GM21786 (cell line): ENCODE data around the gene MRO.
A peak's percentile ranks its signal among the peaks of the same experiment; 100 is the strongest.
"Not testable (repeated sequence)": the region's sequence is repeated elsewhere in the genome, so short reads cannot be mapped to it uniquely, and the experiment has no call there.

Experiments used
- ATAC-seq: cut with Tn5 transposase; IDR thresholded peaks from one replicate; pipeline ENCODE4 v1.9.1; 2021; ENCODE audit not compliant: unreplicated experiment

The MRO gene

DNA sequence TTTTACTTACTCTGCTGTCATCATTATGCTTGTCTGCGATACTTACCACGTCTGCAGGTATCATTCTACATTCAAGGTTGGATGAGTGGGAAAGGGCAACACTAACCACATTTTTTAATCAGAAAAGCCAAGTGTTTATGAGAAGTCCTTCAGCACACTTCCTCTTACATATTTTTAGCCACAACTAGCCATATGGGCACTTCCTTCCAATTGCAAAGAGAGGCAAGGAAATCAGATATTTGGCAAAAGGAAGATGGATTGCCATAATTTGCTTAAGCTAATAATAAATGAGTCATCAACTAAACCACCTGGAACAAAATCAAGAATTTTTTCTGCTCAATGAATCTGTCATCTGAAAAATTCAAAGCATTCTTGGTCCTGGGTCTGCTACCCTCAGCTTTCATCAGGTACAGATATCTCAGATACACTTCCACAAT is 16.7 kb upstream of the MRO start:
- no peak for ATAC-seq

- not testable (repeated sequence) for ATAC-seq
These were observed 13.7 kb upstream of the MRO start for GRCh38 chr18:50833496-50833895.

GRCh38 chr18:50832754-50833153 is 12.9 kb upstream of the MRO start:
- ATAC-seq = peak; percentile 72

DNA sequence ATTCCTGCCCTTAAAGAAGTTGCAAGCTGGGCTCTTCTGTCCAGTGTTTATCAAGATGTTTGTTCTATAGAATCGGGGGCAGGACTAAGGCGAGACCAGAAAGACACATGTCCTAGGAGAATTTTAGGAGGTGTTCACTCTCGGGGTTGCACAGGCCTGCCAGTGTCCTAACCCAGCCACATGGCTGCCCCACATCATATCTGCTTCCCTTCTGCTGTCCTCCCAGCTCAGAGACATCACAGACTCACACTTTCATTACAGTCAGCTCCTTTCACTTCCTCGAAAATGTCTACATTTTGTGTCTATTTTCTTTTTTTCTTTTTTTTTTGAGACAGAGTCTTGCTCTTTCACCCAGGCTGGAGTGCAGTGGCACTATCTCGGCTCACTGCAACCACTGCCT is 10.7 kb upstream of the MRO start:
- peak; percentile 60 for ATAC-seq

GRCh38 chr18:50829644-50830043 is 9.8 kb upstream of the MRO start:
- ATAC-seq = no peak

- ATAC-seq = no peak
These were observed 6.2 kb upstream of the MRO start for GRCh38 chr18:50826027-50826426.

GRCh38 chr18:50825621-50826020 is 5.8 kb upstream of the MRO start:
- ATAC-seq = no peak

GRCh38 chr18:50822756-50823155 is 2.9 kb upstream of the MRO start:
- ATAC-seq = no peak

GRCh38 chr18:50820901-50821520 is 1.2 kb upstream of the MRO start:
- ATAC-seq = no peak

- no peak for ATAC-seq
These were observed 639 bp downstream of the MRO start for GRCh38 chr18:50819027-50819727.

- ATAC-seq = peak; percentile 53
These were observed 3.2 kb downstream of the MRO start for GRCh38 chr18:50816419-50817166.

GRCh38 chr18:50814395-50814794 is 5.4 kb downstream of the MRO start:
- no peak for ATAC-seq

DNA sequence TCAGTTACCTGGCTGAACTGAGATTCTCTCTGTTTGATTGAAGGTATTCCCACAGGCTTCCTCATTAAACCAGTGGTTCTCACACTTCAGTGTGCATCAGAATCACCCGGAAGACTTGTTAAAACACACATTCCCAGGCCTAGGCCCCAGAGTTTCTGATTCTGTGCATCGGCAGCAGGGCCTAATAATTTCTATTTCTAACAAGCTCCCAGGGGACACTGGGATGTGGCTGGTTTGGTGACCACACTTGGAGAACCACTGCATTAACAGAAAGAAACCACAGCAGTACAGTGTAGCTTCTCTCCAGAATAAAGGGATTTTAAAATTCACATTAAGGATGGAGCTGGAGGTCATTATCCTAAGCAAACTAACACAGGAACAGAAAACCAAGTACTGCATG is 6.5 kb downstream of the MRO start:
- no peak for ATAC-seq

- no peak for ATAC-seq
These were observed 7.0 kb downstream of the MRO start for GRCh38 chr18:50812834-50813233.

GRCh38 chr18:50807176-50807575 is 12.6 kb downstream of the MRO start:
- no peak for ATAC-seq

DNA sequence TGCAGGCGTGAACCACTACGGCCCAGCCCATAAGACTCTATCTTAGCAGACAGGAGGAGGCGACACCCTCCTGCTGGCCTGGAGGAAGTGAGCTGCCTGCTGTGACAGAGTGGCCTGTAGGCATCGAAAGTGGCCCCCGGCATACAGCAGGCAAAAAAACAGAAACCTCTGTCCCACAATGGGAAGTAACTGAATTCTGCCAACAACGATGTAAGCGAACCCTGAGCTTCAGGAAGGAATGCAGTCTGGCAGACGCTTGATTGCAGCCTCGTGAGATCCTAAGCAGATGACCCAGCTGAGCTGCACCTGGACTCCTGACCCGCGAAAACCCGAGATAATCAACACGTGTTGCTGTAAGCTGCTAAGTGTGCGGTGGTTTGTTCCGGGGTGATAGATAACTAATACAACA is 13.6 kb downstream of the MRO start:
- ATAC-seq = no peak

DNA sequence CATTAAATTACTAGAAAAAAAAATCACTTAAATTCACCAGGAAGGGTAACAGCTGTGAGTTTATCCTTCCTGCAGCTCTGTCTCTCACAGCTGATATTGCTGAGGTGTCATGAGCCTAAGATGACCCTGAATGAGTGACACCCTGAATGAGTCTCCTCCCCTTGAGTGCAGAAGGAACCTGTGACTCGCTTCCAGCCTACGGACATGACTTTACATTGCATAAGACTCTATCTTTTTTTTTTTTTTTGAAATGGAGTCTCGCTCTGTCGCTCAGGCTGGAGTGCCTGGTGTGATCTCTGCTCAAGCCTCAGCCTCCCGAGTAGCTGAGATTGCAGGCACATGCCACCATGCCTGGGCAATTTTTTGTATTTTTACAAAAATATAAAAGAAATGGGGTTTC is 14.1 kb downstream of the MRO start:
- no peak for ATAC-seq

DNA sequence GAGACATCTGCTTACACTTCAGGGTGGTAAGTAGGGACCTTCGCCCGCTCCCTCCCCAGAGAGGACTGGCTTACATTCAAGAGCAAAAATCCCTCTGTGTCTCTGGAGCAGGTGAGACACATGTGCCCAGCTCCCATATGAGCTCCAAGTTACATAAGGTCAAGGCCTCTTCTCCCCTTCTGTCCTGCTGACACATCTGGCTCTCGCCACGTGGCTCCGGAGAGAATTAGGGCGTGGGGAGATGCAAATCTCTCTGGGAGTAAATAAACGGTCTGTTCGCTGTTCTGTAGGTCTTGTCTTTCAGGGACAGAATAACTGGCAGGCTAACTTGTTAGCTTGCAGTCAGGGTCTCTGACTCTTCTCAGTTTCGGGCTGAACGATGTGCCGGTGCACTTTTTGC is 16.2 kb downstream of the MRO start:
- ATAC-seq = no peak

DNA sequence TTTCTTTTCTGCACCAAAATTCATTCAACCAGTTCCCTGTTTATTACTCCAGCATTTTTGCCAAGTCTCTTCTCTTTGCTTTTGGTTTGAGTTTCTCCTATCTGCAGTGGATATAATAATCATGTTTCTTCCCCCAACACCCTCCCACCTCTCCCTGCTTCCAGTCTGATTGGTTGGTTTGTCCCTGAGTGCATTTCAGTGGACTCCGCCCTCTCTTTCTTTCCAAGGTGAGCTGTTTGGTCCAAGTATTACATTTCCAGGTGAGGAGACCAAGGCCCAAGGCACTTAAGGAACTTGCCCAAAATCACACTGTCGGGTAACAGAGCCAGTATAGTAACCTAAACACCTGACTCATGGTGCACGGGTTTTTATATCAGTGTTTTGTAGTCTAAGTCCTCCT is 17.7 kb downstream of the MRO start:
- ATAC-seq = no peak

- ATAC-seq = no peak
These were observed 22.7 kb downstream of the MRO start for GRCh38 chr18:50797142-50797541.

GRCh38 chr18:50796495-50796894 is 23.3 kb downstream of the MRO start:
- no peak for ATAC-seq
